ENCODE results near the gene TTC39C.

TTC39C gene

DNA sequence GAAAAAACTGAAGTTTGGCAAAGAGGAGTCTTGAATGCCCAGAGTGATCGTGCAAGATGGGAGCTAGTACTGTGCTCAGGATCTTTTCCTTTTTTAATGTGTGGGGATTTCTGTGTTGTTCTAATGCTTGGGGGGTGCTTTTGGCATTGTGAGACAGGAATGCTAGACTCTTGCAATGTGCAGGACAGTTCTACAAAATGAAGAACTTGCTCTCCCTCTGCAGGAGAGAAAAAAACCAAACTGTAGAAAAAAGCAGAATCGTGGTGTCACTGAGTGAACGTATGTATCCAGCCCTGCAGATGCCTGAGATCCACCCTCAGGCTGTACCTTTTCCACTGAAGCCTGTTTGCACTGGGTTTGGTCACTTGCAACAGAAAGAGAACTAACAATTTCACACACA is 12.1 kb upstream of the TTC39C start:
- Mint-ChIP-seq H3K9me3 (no peaks in the 10 kb centered on the region), H3K4me1 (ENCODE audit: low read depth) (peaks cover 10% of the 10 kb centered on the region), H3K36me3 (ENCODE audit: low read depth) (no peaks in the 10 kb centered on the region), H3K27me3 (peaks cover 2% of the 10 kb centered on the region), H3K27ac (no peak overlapping the region), H3K4me3 (no peak overlapping the region)
- intact Hi-C loops (cut with micrococcal nuclease): no loop called here

DNA sequence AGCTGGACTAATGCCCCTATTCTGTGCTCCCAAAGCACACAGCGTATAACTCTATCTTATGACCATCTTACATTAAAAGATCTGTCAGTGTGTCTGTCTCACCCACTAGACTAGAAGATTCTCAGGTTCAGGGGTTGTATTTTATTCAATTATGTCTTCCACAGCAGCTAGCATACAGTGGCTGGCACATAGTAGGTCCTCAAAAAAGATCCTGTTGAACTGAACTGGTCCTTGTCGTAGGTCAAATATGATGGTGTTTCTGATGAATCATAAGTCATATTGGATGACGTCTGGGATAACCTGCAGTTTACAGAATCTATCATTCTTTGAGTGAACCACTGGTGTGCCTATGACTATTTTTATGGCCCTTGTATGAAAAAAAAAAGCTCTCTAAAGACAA is 11.3 kb upstream of the TTC39C start:
- peaks cover 2% of the 10 kb centered on the region for H3K27me3 Mint-ChIP-seq
- H3K9me3 Mint-ChIP-seq: no peaks in the 10 kb centered on the region
- peaks cover 10% of the 10 kb centered on the region for H3K4me1 Mint-ChIP-seq (ENCODE audit: low read depth)
- H3K36me3 Mint-ChIP-seq (ENCODE audit: low read depth): no peaks in the 10 kb centered on the region
- no peak overlapping the region for H3K4me3 Mint-ChIP-seq
- no peak overlapping the region for H3K27ac Mint-ChIP-seq
- intact Hi-C loops (cut with micrococcal nuclease): no loop called here

DNA sequence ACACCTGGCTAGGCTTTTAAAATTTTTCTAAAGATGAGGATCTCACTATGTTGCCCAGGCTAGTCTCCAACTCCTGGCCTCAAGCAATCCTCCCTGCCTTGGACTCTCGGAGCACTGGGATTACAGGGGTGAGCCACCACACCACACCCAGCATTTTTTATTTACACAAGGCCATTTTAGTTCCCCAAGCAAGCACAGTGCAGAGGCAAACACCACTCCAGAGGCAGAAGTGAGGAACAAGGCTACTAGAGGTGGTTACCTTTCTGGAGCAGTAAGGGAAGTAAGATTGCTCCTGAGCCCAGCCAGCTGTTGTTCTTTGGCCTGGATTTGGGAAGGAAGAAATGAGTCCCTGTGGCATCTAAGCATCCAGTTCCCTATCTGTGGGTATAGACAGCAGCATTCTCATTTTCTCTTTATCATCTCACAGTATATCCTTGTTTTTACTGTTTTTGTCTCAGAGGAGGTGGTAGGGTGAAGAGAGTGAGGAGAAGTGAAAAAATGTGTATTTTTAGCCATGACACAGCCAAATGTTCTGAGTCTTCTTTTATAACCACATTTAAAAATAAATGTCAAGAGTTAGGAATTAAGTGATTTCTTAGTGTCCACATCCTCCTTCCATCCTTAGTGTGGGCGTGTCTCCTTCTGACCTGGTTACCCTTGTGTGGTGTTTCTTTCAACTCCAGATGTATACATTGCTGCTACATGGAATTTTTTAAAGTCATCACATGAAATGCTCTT is 10.5 kb upstream of the TTC39C start:
- H3K27me3 Mint-ChIP-seq: peaks cover 2% of the 10 kb centered on the region
- H3K27ac Mint-ChIP-seq: no peak overlapping the region
- H3K36me3 Mint-ChIP-seq (ENCODE audit: low read depth): no peaks in the 10 kb centered on the region
- H3K4me3 Mint-ChIP-seq: no peak overlapping the region
- intact Hi-C loops (cut with micrococcal nuclease): no loop called here
- H3K9me3 Mint-ChIP-seq: no peaks in the 10 kb centered on the region
- peaks cover 10% of the 10 kb centered on the region for H3K4me1 Mint-ChIP-seq (ENCODE audit: low read depth)

DNA sequence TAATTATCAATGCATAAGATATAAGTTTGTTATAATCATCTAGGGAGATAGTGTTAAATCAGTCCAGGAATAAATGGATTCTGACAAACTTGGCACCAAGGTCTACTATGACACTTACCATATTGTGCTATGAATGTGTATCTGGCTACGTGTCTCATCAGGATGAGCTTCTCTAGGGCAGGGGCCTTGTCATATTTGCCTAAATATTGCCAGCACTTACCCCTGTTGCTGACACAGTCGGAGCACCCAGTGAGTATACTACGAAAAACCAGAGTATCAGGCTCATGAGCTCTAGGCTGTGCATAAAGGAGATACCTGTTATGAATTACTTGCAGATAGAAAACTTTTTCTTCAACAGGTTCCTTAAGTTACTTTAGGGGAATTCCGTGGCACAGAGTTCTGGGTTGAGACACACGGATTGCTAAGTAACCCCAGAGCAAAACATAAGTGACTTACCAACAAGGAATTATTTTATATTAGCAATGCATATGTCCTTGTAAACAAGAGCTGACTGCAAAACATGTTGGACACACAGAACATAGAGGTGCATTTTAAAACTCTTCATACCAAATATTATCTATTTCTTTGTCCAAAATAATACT is 7.7 kb upstream of the TTC39C start:
- no peak overlapping the region for H3K27ac Mint-ChIP-seq
- no peaks in the 10 kb centered on the region for H3K36me3 Mint-ChIP-seq (ENCODE audit: low read depth)
- H3K9me3 Mint-ChIP-seq: no peaks in the 10 kb centered on the region
- intact Hi-C loops (cut with micrococcal nuclease): no loop called here
- peaks cover 32% of the 10 kb centered on the region for H3K4me1 Mint-ChIP-seq (ENCODE audit: low read depth)
- peaks cover 3% of the 10 kb centered on the region for H3K27me3 Mint-ChIP-seq
- H3K4me3 Mint-ChIP-seq: no peak overlapping the region

DNA sequence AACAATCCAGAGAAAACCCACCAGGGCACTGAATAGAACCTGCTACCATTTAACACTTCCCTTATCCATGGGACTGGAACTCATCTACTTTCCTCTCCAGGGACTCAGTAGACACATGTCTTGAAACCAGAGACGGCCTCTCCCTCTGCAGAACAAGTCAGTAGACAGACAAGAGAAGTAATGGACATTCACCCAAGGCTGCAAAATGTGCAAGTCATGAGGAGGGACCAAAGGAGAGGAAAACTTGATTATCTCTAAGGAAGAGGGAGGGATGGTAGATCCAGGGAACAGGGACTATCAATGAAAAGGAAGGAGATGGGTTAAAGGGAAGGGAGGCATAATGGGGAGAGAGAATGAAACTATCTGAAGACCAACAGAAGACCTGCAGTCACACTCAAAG is 5.3 kb upstream of the TTC39C start:
- Mint-ChIP-seq H3K36me3 (ENCODE audit: low read depth) (no peaks in the 10 kb centered on the region), H3K9me3 (no peaks in the 10 kb centered on the region), H3K4me3 (no peak overlapping the region), H3K27me3 (peaks cover 8% of the 10 kb centered on the region), H3K4me1 (ENCODE audit: low read depth) (peaks cover 39% of the 10 kb centered on the region), H3K27ac (no peak overlapping the region)
- intact Hi-C loops (cut with micrococcal nuclease): no loop called here

DNA sequence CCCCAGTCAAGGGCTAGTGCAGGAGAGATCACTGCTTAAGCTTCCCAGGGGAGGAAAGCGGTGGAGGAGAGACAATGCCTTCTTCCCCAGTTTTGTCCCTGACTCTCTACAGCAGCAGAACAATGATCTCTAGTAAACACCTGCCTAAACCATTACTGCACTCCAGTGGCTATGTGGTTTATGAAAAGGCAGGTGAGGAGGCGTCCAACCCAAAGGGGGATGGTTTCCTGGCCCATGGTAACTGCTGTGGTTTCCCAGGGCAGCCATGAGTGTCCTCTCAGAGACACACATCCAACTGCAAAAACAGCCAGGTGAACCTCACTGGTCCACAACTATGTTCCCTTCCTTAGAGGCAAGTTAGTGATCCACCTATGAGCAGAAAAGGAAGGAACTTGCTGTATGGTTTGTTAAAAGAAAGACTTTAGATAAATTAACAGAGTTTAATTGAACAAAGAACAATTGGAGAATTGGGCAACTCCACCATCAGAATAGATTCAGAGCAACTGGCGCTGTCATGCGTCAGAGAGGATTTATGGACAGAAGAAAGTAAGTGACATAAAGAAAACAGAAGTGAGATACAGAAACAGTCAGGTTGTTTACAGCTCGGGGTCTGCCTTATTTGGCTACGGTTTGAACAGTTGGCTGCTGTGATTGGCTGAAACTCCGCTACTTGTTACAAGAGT is 4.8 kb upstream of the TTC39C start:
- Mint-ChIP-seq H3K9me3 (no peaks in the 10 kb centered on the region), H3K27me3 (peaks cover 8% of the 10 kb centered on the region), H3K36me3 (ENCODE audit: low read depth) (no peaks in the 10 kb centered on the region), H3K4me3 (no peak overlapping the region), H3K27ac (no peak overlapping the region), H3K4me1 (ENCODE audit: low read depth) (peaks cover 34% of the 10 kb centered on the region)
- intact Hi-C loops (cut with micrococcal nuclease): no loop called here

DNA sequence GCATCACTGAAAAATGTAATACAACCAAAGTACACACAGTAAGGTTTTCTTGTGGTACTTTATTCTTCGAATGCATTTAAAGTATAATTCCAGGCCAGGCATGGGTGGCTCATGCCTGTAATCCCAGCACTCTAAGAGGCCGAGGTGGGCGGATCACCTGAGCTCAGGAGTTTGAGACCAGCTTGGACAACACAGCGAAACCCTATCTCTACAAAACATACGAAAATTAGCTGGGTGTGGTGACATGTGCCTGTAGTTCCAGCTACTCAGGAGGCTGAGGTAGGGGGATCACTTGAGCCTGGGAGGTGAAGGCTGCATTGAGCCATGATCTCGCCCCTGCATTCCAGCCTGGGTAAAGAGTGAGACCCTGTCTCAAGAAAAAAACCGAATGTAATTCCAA is 3.9 kb upstream of the TTC39C start:
- intact Hi-C loops (cut with micrococcal nuclease): no loop called here
- H3K36me3 Mint-ChIP-seq (ENCODE audit: low read depth): peaks cover 6% of the 10 kb centered on the region
- H3K9me3 Mint-ChIP-seq: no peaks in the 10 kb centered on the region
- H3K4me3 Mint-ChIP-seq: no peak overlapping the region
- peaks cover 8% of the 10 kb centered on the region for H3K27me3 Mint-ChIP-seq
- H3K4me1 Mint-ChIP-seq (ENCODE audit: low read depth): peaks cover 41% of the 10 kb centered on the region
- H3K27ac Mint-ChIP-seq: no peak overlapping the region

DNA sequence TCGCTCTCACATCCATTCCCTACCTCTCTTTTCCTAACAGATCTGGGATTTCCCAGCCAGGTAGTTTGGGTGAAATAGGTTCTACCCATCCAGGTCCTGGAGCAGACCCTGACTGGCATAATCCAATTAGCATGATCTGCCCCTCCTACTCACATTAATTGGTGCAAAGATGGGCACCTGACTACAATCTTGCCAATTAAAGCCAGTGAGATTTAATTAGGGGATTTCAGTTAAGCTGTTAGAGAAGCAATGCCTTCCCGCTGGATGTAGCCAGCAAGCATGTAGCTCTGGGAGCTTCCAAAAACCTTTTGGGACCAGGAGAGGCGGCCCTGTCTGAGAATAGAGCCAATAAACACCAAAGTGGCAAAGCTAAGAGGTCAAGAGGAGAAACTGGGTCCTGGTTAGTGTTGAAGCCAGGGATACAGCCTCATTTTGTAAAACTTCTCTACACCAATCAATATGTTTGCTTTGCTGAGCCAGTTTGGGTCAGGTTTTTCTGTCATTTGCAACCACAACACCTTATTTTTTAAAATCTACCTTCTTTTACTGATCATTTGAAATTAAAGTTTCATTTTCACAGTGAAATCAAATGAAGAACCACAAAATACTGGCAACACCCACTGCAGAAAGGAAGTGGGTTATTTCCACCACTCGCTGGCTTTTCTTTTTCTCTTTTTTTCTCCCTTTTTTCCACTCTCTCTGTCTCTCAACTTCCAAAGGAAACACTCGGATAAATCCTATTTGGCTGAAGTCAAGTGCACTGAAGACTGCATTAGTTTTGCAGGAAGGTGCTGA is 3.2 kb upstream of the TTC39C start:
- Mint-ChIP-seq H3K27me3 (peaks cover 8% of the 10 kb centered on the region), H3K36me3 (ENCODE audit: low read depth) (peaks cover 6% of the 10 kb centered on the region), H3K27ac (peak overlapping the region; percentile 43), H3K4me1 (ENCODE audit: low read depth) (peaks cover 48% of the 10 kb centered on the region), H3K9me3 (no peaks in the 10 kb centered on the region), H3K4me3 (no peak overlapping the region)
- intact Hi-C loops (cut with micrococcal nuclease): no loop called here

DNA sequence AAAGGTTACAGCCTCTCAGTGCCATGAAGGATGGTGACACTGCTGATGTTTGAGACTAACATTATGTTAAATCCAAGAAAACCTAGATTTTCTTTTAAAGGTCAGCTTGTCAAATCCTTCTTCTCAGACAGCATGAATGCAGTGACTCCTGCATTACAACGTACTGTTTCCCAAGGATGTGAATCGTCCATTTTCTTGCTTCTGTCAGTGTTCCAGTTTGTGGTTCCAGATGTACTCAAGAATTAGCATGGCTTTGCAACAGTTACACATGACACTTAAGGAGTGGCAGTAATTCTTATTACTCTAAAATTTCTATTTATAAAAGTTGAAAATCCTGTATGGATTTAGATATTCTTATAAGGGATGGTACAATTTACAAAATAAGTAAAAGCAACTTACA is 1.5 kb upstream of the TTC39C start:
- peaks cover 8% of the 10 kb centered on the region for H3K27me3 Mint-ChIP-seq
- H3K4me3 Mint-ChIP-seq: no peak overlapping the region
- intact Hi-C loops (cut with micrococcal nuclease): no loop called here
- peaks cover 6% of the 10 kb centered on the region for H3K36me3 Mint-ChIP-seq (ENCODE audit: low read depth)
- H3K27ac Mint-ChIP-seq: no peak overlapping the region
- peaks cover 60% of the 10 kb centered on the region for H3K4me1 Mint-ChIP-seq (ENCODE audit: low read depth)
- no peaks in the 10 kb centered on the region for H3K9me3 Mint-ChIP-seq

DNA sequence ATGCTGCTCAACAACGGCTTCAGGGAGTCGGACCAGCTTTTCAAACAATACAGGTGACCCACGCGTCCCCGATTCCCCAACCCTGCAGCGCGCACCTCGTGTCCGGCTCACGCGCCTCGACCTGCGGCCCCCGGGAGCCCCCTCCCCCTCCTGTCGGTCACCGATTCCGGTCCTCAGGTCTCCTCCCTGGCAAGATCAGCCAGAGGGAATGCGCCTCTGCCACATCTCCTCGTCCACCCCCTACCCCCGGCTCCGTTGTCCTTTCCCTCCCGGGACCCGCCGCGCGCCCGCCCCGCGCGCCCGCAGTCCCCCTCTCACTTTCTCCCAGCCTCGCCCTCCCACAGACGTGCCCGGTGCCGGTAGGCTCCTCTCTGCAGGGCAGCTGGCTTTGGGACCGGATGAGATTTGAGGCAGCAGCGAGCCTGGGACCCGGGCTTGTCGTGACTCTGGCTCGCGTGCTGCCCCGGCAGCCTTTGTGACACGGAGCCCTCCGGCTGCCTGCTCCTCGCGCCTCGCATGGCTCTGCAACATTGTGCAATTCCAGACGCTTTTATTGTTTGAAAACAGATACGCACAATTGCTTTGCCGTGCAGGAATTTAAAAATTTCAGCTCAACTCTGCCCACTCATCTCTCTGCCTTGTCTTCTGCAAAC is 558 bp downstream of the TTC39C start:
- Mint-ChIP-seq H3K4me1 (ENCODE audit: low read depth) (peaks cover 67% of the 10 kb centered on the region), H3K36me3 (ENCODE audit: low read depth) (peaks cover 6% of the 10 kb centered on the region), H3K4me3 (peak overlapping the region; percentile 90), H3K9me3 (no peaks in the 10 kb centered on the region), H3K27me3 (peaks cover 5% of the 10 kb centered on the region), H3K27ac (peak overlapping the region; percentile 93)
- intact Hi-C loops (cut with micrococcal nuclease): loop anchor here (5.0 kb wide), 1 partner anchor 102 kb away; no protein-coding TSS in a partner anchor

DNA sequence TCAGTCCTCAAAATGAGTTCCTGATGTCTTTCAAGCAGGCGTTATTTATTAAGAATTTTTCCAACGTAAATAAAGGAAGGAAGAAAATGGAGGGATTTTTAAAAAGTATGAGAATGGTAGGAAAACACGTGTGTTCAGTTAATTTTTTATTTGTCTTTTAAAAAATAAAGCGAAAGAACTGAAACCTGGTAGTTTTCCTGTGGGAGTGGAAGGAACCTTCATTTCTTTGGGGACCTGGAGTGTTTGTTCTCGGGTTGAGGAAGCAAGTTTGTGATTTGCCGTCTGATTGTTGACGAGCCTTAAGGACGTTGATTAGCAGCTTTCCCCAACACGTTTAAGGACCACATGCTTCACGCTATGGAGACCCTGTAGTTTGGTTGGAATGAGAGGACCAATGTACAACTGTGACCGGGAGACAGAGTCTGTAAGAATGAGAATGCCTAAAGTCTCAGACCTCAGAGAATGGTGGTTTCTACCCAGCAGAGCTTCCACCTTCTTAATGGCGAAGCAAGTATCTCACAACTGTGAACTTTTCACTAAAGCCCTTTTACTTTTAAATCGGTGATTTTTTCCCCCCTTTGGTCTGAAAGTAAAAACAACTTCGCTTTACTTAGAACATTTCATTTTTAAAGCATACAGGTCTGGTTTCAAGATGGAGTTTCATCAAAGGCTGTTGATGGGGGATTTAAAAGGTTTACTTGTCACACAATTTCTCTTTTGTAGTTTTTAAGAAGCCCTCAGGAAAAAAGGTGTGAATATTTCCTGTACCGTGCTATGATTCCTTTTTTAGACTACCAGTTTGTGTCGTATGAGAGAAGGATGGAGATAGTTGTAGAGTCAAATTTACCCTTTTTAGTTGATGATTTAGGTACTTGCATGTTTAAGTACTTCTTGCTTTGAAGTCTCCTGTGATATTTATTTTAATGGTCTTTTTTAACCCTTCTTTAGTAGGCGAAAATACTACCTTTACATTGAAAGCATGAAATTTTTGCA is 1.4 kb downstream of the TTC39C start:
- H3K36me3 Mint-ChIP-seq (ENCODE audit: low read depth): peaks cover 6% of the 10 kb centered on the region
- intact Hi-C loops (cut with micrococcal nuclease): loop anchor here (5.0 kb wide), 1 partner anchor 101 kb away; no protein-coding TSS in a partner anchor
- peaks cover 73% of the 10 kb centered on the region for H3K4me1 Mint-ChIP-seq (ENCODE audit: low read depth)

DNA sequence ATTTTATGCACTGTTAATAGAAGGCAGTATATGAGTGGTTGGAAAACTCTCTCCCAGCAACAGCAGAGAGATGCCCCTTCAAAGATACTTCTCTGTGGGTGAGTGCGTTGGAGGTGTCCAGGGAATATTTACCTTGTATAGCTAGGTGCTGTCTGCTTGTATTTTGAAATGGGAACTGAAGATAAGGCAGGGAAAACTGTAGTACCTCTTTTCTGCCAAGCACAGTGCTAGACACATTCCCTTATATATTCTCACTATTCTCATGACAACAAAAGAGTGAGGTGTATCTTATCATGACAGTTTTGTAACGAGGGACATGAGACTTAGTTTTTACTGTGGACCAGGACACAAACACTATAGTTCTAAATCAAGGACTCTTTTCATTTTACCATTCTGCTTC is 2.1 kb downstream of the TTC39C start:
- Mint-ChIP-seq H3K27ac (no peak overlapping the region), H3K4me3 (no peak overlapping the region), H3K27me3 (peaks cover 5% of the 10 kb centered on the region), H3K9me3 (no peaks in the 10 kb centered on the region), H3K4me1 (ENCODE audit: low read depth) (peaks cover 70% of the 10 kb centered on the region), H3K36me3 (ENCODE audit: low read depth) (peaks cover 6% of the 10 kb centered on the region)
- intact Hi-C loops (cut with micrococcal nuclease): loop anchor here (5.0 kb wide), 1 partner anchor 101 kb away; no protein-coding TSS in a partner anchor

More for the DNA sequence above, 1.4 kb downstream of the TTC39C start:
- H3K27ac Mint-ChIP-seq: peak overlapping the region; percentile 93
- peak overlapping the region; percentile 90 for H3K4me3 Mint-ChIP-seq
- peaks cover 5% of the 10 kb centered on the region for H3K27me3 Mint-ChIP-seq
- no peaks in the 10 kb centered on the region for H3K9me3 Mint-ChIP-seq
